Measurements from ENCODE around the gene SSBP4.

GRCh38 chr19:18385675-18386542, 33.3 kb upstream of the SSBP4 start, which contains the start of gene GDF15:
- TF ChIP-seq EZH2 (IDR thresholded peaks at IDR 0.05) (no peak), POLR2AphosphoS5 (IDR thresholded peaks at IDR 0.05; ENCODE audit: borderline replicate concordance, low read depth, low read length) (no peak)

Measured in SK-N-MC (cell line).